ENCODE results near the gene CHD1L. TPM values are rescaled to one million over a fixed set of nuclear protein-coding genes. Genes with fewer than 3 reads are reported as not detected.

CHD1L gene
- total and polyA plus RNA-seq, 2 experiments from 2014 or later = 29.8 to 43.9 TPM

- Mint-ChIP-seq H3K4me3 (no peak overlapping the region), H3K36me3 (ENCODE audit: low read depth) (peaks cover 45% of the 10 kb centered on the region), H3K27ac (no peak overlapping the region), H3K27me3 (ENCODE audit: insufficient read depth, low read depth, poor library complexity) (peaks cover 5% of the 10 kb centered on the region), H3K9me3 (peaks cover 63% of the 10 kb centered on the region), H3K4me1 (peaks cover 14% of the 10 kb centered on the region)
- Histone ChIP-seq H3K4me2 (no peak overlapping the region), H4K20me1 (replicated peaks; ENCODE audit: insufficient read depth) (no peaks in the 10 kb centered on the region), H3K4me3 (no peak overlapping the region), H3K36me3 (ENCODE audit: insufficient read depth) (no peaks in the 10 kb centered on the region; the same call in 1 of the 2 replicates), H3K4me1 (ENCODE audit: insufficient read depth) (peaks cover 17% of the 10 kb centered on the region), H2AFZ (no peak overlapping the region), H3K27ac (ENCODE audit: low read depth) (no peak overlapping the region), H3K79me2 (replicated peaks; ENCODE audit: insufficient read depth) (no peaks in the 10 kb centered on the region), H3K27me3 (ENCODE audit: insufficient read depth) (no peaks in the 10 kb centered on the region), H3F3A (replicated peaks; ENCODE audit: low read depth) (no peaks in the 10 kb centered on the region), H3K9me2 (ENCODE audit: insufficient read depth) (0 out of 2 replicates have a peak, but pooled peaks cover 4% of the 10 kb centered on the region)
- DNase-seq (ENCODE audit: low spot score) (no peak), ATAC-seq (no peak)
- no peak for TF ChIP-seq ZNF462 (CRISPR knock-in tag; IDR thresholded peaks at IDR 0.05)
- no peak for TF ChIP-seq STAT1 (IDR thresholded peaks at IDR 0.05; ENCODE audit: unreplicated experiment)
- TF ChIP-seq POLR2AphosphoS5 (IDR thresholded peaks at IDR 0.05; ENCODE audit: low read depth) = no peak
- TF ChIP-seq EZH2phosphoT487 (IDR thresholded peaks at IDR 0.05; ENCODE audit: unreplicated experiment) = no peak
- no peak for TF ChIP-seq REST (IDR thresholded peaks at IDR 0.05; ENCODE audit: unreplicated experiment)
- TF ChIP-seq CREB1 (CRISPR knock-in tag; IDR thresholded peaks at IDR 0.05; ENCODE audit: low read depth) = no peak
- no peak for TF ChIP-seq JUNB (IDR thresholded peaks at IDR 0.05; ENCODE audit: unreplicated experiment)
- TF ChIP-seq ZNF331 (CRISPR knock-in tag; IDR thresholded peaks at IDR 0.05; ENCODE audit: low read depth) = no peak
- no peak for TF ChIP-seq ZNF114 (CRISPR knock-in tag; IDR thresholded peaks at IDR 0.05)
- TF ChIP-seq ETS1 (IDR thresholded peaks at IDR 0.05) = no peak
- TF ChIP-seq NANOG (IDR thresholded peaks at IDR 0.05; ENCODE audit: borderline replicate concordance) = no peak
Observed at GRCh38 chr1:147235822-147236221, 6.7 kb upstream of the CHD1L start.

Measured in GM23338 (cell line).